ENCODE measurements around the gene DUSP8.
"Not testable (repeated sequence)": the region's sequence is repeated elsewhere in the genome, so short reads cannot be mapped to it uniquely, and the experiment has no call there.

Gene DUSP8, protein sequence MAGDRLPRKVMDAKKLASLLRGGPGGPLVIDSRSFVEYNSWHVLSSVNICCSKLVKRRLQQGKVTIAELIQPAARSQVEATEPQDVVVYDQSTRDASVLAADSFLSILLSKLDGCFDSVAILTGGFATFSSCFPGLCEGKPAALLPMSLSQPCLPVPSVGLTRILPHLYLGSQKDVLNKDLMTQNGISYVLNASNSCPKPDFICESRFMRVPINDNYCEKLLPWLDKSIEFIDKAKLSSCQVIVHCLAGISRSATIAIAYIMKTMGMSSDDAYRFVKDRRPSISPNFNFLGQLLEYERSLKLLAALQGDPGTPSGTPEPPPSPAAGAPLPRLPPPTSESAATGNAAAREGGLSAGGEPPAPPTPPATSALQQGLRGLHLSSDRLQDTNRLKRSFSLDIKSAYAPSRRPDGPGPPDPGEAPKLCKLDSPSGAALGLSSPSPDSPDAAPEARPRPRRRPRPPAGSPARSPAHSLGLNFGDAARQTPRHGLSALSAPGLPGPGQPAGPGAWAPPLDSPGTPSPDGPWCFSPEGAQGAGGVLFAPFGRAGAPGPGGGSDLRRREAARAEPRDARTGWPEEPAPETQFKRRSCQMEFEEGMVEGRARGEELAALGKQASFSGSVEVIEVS
- 34.9 to 119 (median 62.6) reads per million in 4 donors for total RNA-seq

DNA sequence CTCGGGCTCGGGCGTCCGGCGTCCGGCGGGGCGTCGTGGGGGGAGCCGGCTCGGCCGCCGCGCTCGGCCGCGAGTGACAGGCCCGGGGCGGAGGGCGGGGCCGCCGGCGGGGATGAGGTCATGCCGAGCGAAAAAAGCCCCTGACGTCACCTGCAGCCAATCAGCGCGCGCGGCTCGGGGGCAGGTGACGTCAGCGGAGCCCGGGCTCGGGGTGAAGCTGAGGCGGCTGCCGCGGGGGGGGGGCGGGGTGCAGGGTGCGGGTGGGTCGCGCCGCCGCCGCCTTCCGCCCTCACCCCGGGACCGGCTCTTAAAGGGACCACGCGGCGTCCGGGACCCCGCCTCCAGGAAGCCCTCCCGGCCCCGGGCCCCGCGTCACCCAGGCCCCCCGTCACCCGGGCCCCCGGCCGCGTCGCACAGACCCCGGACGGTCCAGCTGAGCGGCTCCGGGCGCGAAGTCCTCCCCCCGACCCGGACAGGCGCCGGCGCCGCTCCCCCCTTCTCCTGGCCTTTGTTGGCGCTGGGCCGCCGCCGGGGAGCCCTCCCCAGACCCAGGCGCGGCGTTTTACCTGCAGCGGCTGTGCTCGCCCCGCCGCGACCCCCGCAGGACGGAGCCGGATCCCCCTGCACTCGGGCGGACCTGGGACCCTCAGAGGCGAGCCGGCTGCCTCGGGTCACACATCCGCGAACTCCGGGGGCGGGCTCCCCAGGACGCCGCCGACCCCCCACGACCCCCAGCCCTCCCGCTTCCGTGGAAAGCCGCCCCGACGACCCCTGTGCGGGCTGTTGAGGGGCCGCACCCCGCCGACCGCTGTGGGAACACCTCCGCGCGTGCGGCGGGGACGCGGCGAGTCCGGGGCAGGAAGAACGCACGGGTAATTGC, at the start of gene DUSP8:
Gene DUSP8, minus strand, starts transcription at position 75 of the 880 bp plus-strand sequence. CDS start 6,445 bp downstream, outside the sequence.
- peak; percentile 90 to 98 (median 94) for DNase-seq

GRCh38 chr11:1619449-1619848, 47.4 kb upstream of the DUSP8 start:
- no peak for DNase-seq

GRCh38 chr11:1618231-1618630, 46.2 kb upstream of the DUSP8 start:
- no peak for DNase-seq

- DNase-seq, result no peak
Observed at GRCh38 chr11:1608363-1608762, 36.3 kb upstream of the DUSP8 start, which contains the start of gene KRTAP5-3. KRTAP5-3 (minus strand) TSS chr11:1608463; CDS start chr11:1608385, 78 bp downstream.

- DNase-seq, result not testable (repeated sequence)
Observed at GRCh38 chr11:1607901-1608300, 35.8 kb upstream of the DUSP8 start.

- not testable (repeated sequence) for DNase-seq
Observed at GRCh38 chr11:1607156-1607845, 35.2 kb upstream of the DUSP8 start.

- DNase-seq, result peak in 1 of 5 donors; percentile 53
Observed at GRCh38 chr11:1605923-1606322, 33.9 kb upstream of the DUSP8 start.

GRCh38 chr11:1604711-1605110, 32.6 kb upstream of the DUSP8 start:
- DNase-seq, result no peak

GRCh38 chr11:1604181-1604580, 32.1 kb upstream of the DUSP8 start:
- no peak for DNase-seq

GRCh38 chr11:1603629-1604028, 31.6 kb upstream of the DUSP8 start:
- DNase-seq, result no peak

GRCh38 chr11:1601663-1602062, 29.6 kb upstream of the DUSP8 start:
- DNase-seq, result not testable (repeated sequence)

DNA sequence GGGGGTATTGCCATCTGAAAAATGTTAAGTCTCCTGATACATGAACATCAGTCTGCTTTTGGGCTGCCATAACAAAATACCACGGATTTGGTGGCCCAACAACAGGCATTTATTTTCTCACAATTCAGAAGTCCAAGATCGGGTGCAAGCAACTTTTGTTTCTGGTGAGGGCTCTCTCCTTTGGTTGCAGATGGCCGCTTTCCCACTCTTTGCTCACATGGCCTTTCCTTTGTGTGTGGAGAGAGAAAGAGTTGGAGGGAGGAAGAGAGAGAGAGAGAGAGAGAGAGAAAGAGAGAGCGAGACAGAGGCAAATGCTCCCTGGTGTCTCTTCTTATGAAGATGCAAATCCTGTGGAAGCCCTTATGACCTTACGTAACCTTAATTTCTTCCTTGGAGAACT, 28.6 kb upstream of the DUSP8 start:
- DNase-seq, result no peak

- no peak for DNase-seq
Observed at GRCh38 chr11:1598816-1599215, 26.7 kb upstream of the DUSP8 start.

DNA sequence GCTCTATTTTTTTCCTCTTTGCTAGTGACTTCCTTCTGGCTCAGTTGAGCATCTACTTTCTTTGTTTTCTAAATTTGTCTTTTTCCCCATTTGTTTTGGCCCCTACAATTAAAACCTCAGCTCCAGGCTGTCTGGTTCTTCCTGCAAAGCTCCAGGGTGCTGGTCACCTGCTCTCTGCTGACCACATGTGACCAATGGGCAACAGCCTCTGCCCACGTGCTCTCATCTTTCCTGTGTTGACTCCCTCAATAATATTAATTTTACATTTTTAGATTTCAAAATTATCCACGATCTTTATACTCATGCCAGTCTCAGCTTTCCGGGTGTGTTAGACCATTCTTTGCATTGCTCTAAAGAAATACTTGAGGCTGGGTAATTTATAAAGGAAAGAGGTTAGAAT, 26.3 kb upstream of the DUSP8 start:
- not testable (repeated sequence) for DNase-seq

DNA sequence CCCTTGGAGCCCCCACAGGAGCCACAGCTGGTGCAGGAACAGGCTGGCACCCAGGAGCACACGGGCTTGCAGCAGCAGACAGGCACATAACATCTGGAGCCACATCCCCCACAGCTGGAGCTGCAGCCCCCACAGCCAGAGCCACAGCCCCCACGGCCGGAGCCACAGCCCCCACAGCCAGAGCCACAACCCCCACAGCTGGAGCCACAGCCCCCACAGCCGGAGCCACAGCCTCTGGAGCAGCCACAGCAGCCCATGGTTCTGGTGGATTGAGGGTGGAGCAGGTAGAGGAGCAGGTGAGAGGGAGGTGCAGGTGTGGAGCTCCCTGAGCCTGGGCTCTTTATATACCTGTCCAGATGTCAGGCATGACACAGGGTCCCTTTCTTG, 25.9 kb upstream of the DUSP8 start, which contains the start of gene KRTAP5-2:
Gene KRTAP5-2, minus strand, starts transcription at position 301 of the 387 bp plus-strand sequence. Its CDS starts 44 bp downstream, at position 257.
- no peak for DNase-seq

DNA sequence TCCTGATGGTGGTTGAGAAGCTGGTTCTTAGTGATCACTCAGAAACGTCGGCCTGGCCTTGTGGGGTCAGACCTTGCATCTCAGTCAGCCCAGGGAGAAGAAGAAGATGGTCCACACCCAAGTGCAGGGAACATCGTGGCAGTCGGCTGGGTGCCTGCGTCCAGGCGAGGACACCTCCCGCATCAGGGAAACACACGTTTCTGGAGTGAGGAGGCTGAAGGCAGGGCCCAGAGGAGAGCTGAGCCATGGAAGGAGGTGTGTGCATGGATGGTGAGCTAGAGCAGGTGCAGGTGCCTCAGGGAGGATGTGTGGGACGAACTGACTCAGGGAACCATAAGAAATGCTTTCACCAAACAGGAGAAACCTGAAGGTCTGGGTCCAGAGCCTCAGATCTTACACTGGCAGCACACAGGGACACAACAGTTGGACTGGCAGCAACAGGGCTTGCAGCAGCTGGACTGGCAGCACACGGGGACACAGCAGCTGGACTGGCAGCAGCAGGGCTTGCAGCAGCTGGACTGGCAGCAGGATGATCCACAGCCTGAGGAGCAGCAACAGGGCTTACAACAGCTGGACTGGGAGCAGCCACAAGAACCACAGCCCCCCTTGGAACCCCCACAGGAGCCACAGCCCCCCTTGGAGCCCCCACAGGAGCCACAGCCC, 25.4 kb upstream of the DUSP8 start:
- DNase-seq, result no peak

- not testable (repeated sequence) for DNase-seq
Observed at GRCh38 chr11:1596576-1597121, 24.6 kb upstream of the DUSP8 start.

GRCh38 chr11:1595994-1596575, 24.0 kb upstream of the DUSP8 start:
- DNase-seq, result not testable (repeated sequence)

- DNase-seq, result no peak
Observed at GRCh38 chr11:1592628-1593027, 20.6 kb upstream of the DUSP8 start.

- no peak for DNase-seq
Observed at GRCh38 chr11:1589996-1590395, 17.9 kb upstream of the DUSP8 start.
